HCT116 (cell line): ENCODE measurements around the gene CD33. TPM values are rescaled to one million over a fixed set of nuclear protein-coding genes. Genes with fewer than 3 reads are reported as not detected.

Experiments used
- ATAC-seq: fragments of 200-7000 bp; cut with Tn5 transposase; 2 replicates; pipeline ENCODE4 v1.9.1; 2020; ENCODE audit warnings: mild to moderate bottlenecking, moderate library complexity
- BruUV-seq: library from RNA; stranded (reverse); fragments of 400-500 nt; replicated peaks from 2 replicates; lab custom pipeline; 2021; lab: Mats Ljungman, UMichigan
- CTCF ChIA-PET: fragments of 300-600 bp; sonication (Branson Sonifier 250); formaldehyde crosslinking; loops from one replicate; lab custom pipeline; 2021; ENCODE audit warnings: antibody characterized with exemption; lab: Charles Lee
- POLR2A ChIA-PET: fragments of 300-600, 350-600 bp; sonication (Branson Sonifier 250); formaldehyde crosslinking; loops from one replicate; lab custom pipeline; 2021; ENCODE audit warnings: antibody characterized with exemption; lab: Charles Lee
- RAD21 ChIA-PET, 2 experiments: fragments of 300-600 bp; sonication (Branson Sonifier 250); formaldehyde crosslinking; loops; one replicate each; lab custom pipeline; 2023; ENCODE audit warnings: low total read pairs in 2 of 2; ENCODE audit not compliant: uncharacterized antibody in 2 of 2, unreplicated experiment in 2 of 2, low non-redundant PET in 1 of 2; lab: Charles Lee
- DNase-seq: peaks from one replicate; pipeline ENCODE4 v3.0.0-alpha.2; 2010; ENCODE audit warnings: low read depth, low spot score
- H2AFZ ChIP-seq: fragments of 200-600 bp; shearing (Covaris generic), sonication (generic); 2 replicates; pipeline ENCODE4 v1.6.1; 2017; ENCODE audit warnings: low read depth, mixed run types, mixed read lengths, antibody characterized with exemption, low read length; ENCODE audit not compliant: poor library complexity, severe bottlenecking
- H3K27ac ChIP-seq: 2 replicates; pipeline ENCODE4 v1.5.1; 2012; ENCODE audit warnings: low read depth, low read length
- H3K27me3 ChIP-seq: fragments of 200-600 bp; sonication (generic); 2 replicates; pipeline ENCODE4 v1.6.1; 2016; ENCODE audit warnings: mixed run types, low read length, mixed read lengths; ENCODE audit not compliant: insufficient read depth
- H3K36me3 ChIP-seq, 2 experiments: fragments of 200-500 bp in 1 of 2; fragments of 200-600 bp in 1 of 2; sonication (Bioruptor generic) in 1 of 2; sonication (generic) in 1 of 2; 2 replicates each; pipeline versions ENCODE4 v1.5.1 to v1.6.1; 2014 to 2016; ENCODE audit warnings: low read length in 2 of 2, inconsistent platforms in 1 of 2, mixed read lengths in 1 of 2, mixed run types in 1 of 2; ENCODE audit not compliant: insufficient read depth in 2 of 2, control insufficient read depth in 1 of 2
- H3K4me1 ChIP-seq, 2 experiments: fragments of 200-600 bp in 1 of 2; sonication (generic) in 1 of 2; 2 replicates each; pipeline versions ENCODE4 v1.5.1 to v1.6.1; 2012 to 2017; ENCODE audit warnings: low read length in 2 of 2, inconsistent platforms in 1 of 2, mild to moderate bottlenecking in 1 of 2, mixed read lengths in 1 of 2, mixed run types in 1 of 2, moderate library complexity in 1 of 2; ENCODE audit not compliant: insufficient read depth in 2 of 2, control insufficient read depth in 1 of 2
- H3K4me2 ChIP-seq: fragments of 200-600 bp; sonication (generic); 2 replicates; pipeline ENCODE4 v1.6.1; 2017; ENCODE audit warnings: mixed run types, low read length, mixed read lengths
- H3K4me3 ChIP-seq, 2 experiments: fragments of 200-600 bp in 1 of 2; sonication (generic) in 1 of 2; replicated peaks in 1 of 2; 2 replicates each; pipeline ENCODE4 v1.5.1; 2011 to 2016; ENCODE audit warnings: low read length in 2 of 2, control low read depth in 1 of 2, low read depth in 1 of 2, mild to moderate bottlenecking in 1 of 2, mixed read lengths in 1 of 2, mixed run types in 1 of 2
- H3K79me2 ChIP-seq: fragments of 200-600 bp; sonication (generic); 2 replicates; pipeline ENCODE4 v1.6.1; 2017; ENCODE audit warnings: mild to moderate bottlenecking, mixed run types, low read length, moderate library complexity, mixed read lengths; ENCODE audit not compliant: insufficient read depth
- H3K9ac ChIP-seq: fragments of 200-600 bp; sonication (generic); 2 replicates; pipeline ENCODE4 v1.6.1; 2016; ENCODE audit warnings: low read length, mixed read lengths
- H3K9me2 ChIP-seq: fragments of 200-600 bp; sonication (generic), shearing (Covaris generic); 2 replicates; pipeline ENCODE4 v1.6.1; 2017; ENCODE audit warnings: mixed run types, mild to moderate bottlenecking, moderate library complexity; ENCODE audit not compliant: insufficient read depth
- H3K9me3 ChIP-seq, 2 experiments: fragments of 200-500 bp in 1 of 2; fragments of 200-600 bp in 1 of 2; sonication (Bioruptor generic) in 1 of 2; sonication (generic) in 1 of 2; 2 replicates each; pipeline ENCODE4 v1.6.1; 2014 to 2017; ENCODE audit warnings: low read length in 2 of 2, mixed read lengths in 2 of 2, inconsistent platforms in 1 of 2, low read depth in 1 of 2, mild to moderate bottlenecking in 1 of 2, mixed run types in 1 of 2, moderate library complexity in 1 of 2; ENCODE audit not compliant: control insufficient read depth in 1 of 2, insufficient read depth in 1 of 2
- H4K20me1 ChIP-seq: fragments of 200-600 bp; sonication (generic), shearing (Covaris generic); 2 replicates; pipeline ENCODE4 v1.6.1; 2017; ENCODE audit warnings: mixed run types, mild to moderate bottlenecking, moderate library complexity; ENCODE audit not compliant: insufficient read depth
- CBX3 ChIP-seq: IDR thresholded peaks from 2 replicates; pipeline ENCODE4 v1.6.1; 2012; ENCODE audit warnings: low read depth
- CEBPB ChIP-seq: IDR thresholded peaks from 2 replicates; pipeline ENCODE4 v1.6.1; 2012; ENCODE audit warnings: low read depth
- CTCF ChIP-seq, 3 experiments: fragments of 200-600 bp in 1 of 3; sonication (generic) in 1 of 3; IDR thresholded peaks in 2 of 3; conservative IDR thresholded peaks in 1 of 3; 2 replicates each; pipeline ENCODE4 v1.5.1; 2012 to 2017; ENCODE audit warnings: low read depth in 2 of 3, low read length in 2 of 3, antibody characterized with exemption in 1 of 3, borderline replicate concordance in 1 of 3, control low read depth in 1 of 3, mild to moderate bottlenecking in 1 of 3, mixed read lengths in 1 of 3, mixed run types in 1 of 3, moderate library complexity in 1 of 3; ENCODE audit not compliant: insufficient read depth in 1 of 3
- EGR1 ChIP-seq: IDR thresholded peaks from 2 replicates; pipeline ENCODE4 v1.6.1; 2012; ENCODE audit warnings: low read depth
- ELF1 ChIP-seq: IDR thresholded peaks from 2 replicates; pipeline ENCODE4 v1.6.1; 2012; ENCODE audit warnings: low read depth, borderline replicate concordance
- RAD21 ChIP-seq: IDR thresholded peaks from 2 replicates; pipeline ENCODE4 v1.6.1; 2012; ENCODE audit warnings: low read depth, mild to moderate bottlenecking
- SP1 ChIP-seq: IDR thresholded peaks from 2 replicates; pipeline ENCODE4 v1.6.1; 2012; ENCODE audit warnings: low read depth
- YY1 ChIP-seq: IDR thresholded peaks from 2 replicates; pipeline ENCODE4 v1.6.1; 2011; ENCODE audit warnings: low read length, low read depth, moderate library complexity, mild to moderate bottlenecking; ENCODE audit not compliant: insufficient replicate concordance; ENCODE audit errors: extremely low read depth
- intact Hi-C: fragments of 100-400 bp; cut with micrococcal nuclease; formaldehyde crosslinking; loops from 2 replicates; pipeline ENCODE4 v1.10.0; 2022
- total RNA-seq: library from RNA; stranded (reverse); gene quantifications from one replicate; pipeline ENCODE4 v1.2.1, GENCODE V29; 2021; ENCODE audit not compliant: unreplicated experiment
- TF ChIP-seq, protein P1 (sequence below): IDR thresholded peaks from 2 replicates; pipeline ENCODE4 v1.6.1; 2012; ENCODE audit warnings: low read depth
- TF ChIP-seq, protein P2 (sequence below): IDR thresholded peaks from 2 replicates; pipeline ENCODE4 v1.6.1; 2012

Gene CD33
- total RNA-seq, 1 experiment from 2014 or later: 3.1 TPM

DNA sequence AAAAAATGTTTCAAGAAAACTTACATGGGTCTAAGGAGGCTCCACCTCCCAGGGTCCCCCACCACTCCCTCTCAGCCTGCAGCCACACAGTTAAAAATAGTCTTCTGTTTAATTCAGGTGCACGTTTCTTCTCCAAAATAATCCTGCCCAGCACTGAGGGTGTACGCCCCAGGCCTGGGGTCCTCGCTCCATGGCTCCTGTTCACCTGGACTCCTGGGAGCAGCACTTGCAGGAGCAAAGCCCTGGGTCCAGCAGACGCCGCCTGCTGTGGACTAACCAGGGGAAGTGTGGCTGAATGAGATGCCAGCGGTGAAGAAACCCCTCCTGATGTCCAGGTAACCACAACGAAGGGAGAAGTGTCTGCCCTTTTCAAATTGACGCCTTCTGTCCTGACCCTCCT, 41.3 kb upstream of the CD33 start:
- H3K4me2 ChIP-seq: no peak overlapping the region
- no peak for DNase-seq
- no peaks in the 10 kb centered on the region for H4K20me1 ChIP-seq
- no TSS peak for BruUV-seq
- no peaks in the 10 kb centered on the region for H3K36me3 ChIP-seq
- no peaks in the 10 kb centered on the region for H3K4me1 ChIP-seq
- intact Hi-C loops: no loop called here
- CTCF ChIA-PET: no interaction called here
- no peak overlapping the region for H3K9ac ChIP-seq
- no peaks in the 10 kb centered on the region for H3K9me2 ChIP-seq
- POLR2A ChIA-PET: no interaction called here
- H3K9me3 ChIP-seq: no peaks in the 10 kb centered on the region
- RAD21 ChIA-PET: interaction anchor here in 1 of 2 experiments (0.7 kb wide), 1 partner anchor 480 kb away, joined by 3 read pairs; no protein-coding TSS in a partner anchor
- no peak overlapping the region for H3K4me3 ChIP-seq
- no peak overlapping the region for H2AFZ ChIP-seq
- no peaks in the 10 kb centered on the region for H3K79me2 ChIP-seq
- H3K27me3 ChIP-seq: 0 out of 2 replicates have a peak, but pooled peaks cover 2% of the 10 kb centered on the region
- no peak overlapping the region for H3K27ac ChIP-seq
- no peak for TF ChIP-seq CBX3
- no peak for TF ChIP-seq CTCF (IDR thresholded peaks at IDR 0.05 in 2 of 3, conservative IDR thresholded peaks at IDR 0.05 in 1 of 3; ENCODE audit: borderline replicate concordance in 1 of 3, insufficient read depth in 1 of 3, low read depth in 2 of 3, low read length in 2 of 3)
- no peak for TF ChIP-seq CEBPB
- no peak for TF ChIP-seq YY1
- no peak for ATAC-seq

GRCh38 chr19:51185069-51185867, 39.6 kb upstream of the CD33 start:
- Histone ChIP-seq H3K4me3 (no peak overlapping the region), H3K36me3 (no peaks in the 10 kb centered on the region), H3K4me2 (no peak overlapping the region)
- ChIA-PET RAD21 (no interaction called here), CTCF (no interaction called here)
- no peak for ATAC-seq
- intact Hi-C loops: no loop called here
- no peak for TF ChIP-seq ELF1
- no peak for TF ChIP-seq RAD21
- no peak for TF ChIP-seq SP1
- TF ChIP-seq EGR1: no peak
- TF ChIP-seq, protein P1, sequence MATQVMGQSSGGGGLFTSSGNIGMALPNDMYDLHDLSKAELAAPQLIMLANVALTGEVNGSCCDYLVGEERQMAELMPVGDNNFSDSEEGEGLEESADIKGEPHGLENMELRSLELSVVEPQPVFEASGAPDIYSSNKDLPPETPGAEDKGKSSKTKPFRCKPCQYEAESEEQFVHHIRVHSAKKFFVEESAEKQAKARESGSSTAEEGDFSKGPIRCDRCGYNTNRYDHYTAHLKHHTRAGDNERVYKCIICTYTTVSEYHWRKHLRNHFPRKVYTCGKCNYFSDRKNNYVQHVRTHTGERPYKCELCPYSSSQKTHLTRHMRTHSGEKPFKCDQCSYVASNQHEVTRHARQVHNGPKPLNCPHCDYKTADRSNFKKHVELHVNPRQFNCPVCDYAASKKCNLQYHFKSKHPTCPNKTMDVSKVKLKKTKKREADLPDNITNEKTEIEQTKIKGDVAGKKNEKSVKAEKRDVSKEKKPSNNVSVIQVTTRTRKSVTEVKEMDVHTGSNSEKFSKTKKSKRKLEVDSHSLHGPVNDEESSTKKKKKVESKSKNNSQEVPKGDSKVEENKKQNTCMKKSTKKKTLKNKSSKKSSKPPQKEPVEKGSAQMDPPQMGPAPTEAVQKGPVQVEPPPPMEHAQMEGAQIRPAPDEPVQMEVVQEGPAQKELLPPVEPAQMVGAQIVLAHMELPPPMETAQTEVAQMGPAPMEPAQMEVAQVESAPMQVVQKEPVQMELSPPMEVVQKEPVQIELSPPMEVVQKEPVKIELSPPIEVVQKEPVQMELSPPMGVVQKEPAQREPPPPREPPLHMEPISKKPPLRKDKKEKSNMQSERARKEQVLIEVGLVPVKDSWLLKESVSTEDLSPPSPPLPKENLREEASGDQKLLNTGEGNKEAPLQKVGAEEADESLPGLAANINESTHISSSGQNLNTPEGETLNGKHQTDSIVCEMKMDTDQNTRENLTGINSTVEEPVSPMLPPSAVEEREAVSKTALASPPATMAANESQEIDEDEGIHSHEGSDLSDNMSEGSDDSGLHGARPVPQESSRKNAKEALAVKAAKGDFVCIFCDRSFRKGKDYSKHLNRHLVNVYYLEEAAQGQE: no peak
- TF ChIP-seq, protein P2, sequence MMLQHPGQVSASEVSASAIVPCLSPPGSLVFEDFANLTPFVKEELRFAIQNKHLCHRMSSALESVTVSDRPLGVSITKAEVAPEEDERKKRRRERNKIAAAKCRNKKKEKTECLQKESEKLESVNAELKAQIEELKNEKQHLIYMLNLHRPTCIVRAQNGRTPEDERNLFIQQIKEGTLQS: no peak
- TF ChIP-seq, all 23 proteins: peak for 0
- Histone ChIP-seq H3K9me2 (no peaks in the 10 kb centered on the region), H3K79me2 (no peaks in the 10 kb centered on the region), H4K20me1 (no peaks in the 10 kb centered on the region), H3K27ac (no peak overlapping the region), H3K9me3 (no peaks in the 10 kb centered on the region), H2AFZ (no peak overlapping the region), H3K4me1 (no peaks in the 10 kb centered on the region), H3K27me3 (no peaks in the 10 kb centered on the region), H3K9ac (no peak overlapping the region)
- no TSS peak for BruUV-seq
- POLR2A ChIA-PET: no interaction called here
- no peak for DNase-seq
